GM19395 (cell line): Measurements from ENCODE around the gene THSD7B.

Experiments used
- ATAC-seq: cut with Tn5 transposase; IDR thresholded peaks from one replicate; pipeline ENCODE4 v1.9.1; 2021; ENCODE audit warnings: mild to moderate bottlenecking, moderate library complexity; ENCODE audit not compliant: unreplicated experiment

Gene THSD7B

DNA sequence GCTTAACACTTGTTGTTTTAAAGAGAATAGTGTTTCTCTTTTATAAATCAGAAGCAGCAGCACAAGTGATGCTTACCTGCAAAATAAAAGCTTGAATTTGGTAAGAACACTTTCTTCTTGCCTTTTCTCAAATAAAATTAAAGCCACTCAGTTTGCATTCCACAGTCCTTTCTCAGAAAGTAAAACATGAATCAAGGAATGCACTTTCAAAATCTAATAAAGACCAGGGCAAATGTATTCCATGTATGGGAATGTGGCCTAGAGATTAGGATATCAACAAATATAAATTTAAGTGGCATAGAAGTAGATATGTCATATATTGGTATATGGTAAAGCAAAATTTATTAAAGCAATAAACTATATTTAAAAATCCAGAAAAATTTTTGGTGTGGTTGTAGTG is 352.8 kb downstream of the THSD7B start:
- no peak for ATAC-seq

DNA sequence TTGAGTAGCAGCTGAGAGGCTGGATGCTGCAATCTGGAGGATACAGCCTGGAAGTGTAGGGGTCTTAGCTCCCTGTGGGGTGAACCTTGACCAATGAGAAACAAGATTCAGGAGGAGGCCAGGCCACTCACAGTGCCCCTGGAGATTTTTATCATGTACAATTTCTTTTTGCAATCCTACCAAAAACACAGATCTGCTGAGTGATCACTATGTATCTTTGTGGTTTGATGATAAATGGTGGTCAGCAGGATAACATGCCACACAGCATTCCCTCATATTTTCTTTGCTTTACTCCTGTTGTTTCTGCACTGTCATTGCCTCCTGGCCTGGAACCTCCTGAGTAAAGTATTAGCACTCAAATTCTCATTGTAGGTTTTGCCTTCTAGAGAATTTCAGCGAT is 357.9 kb downstream of the THSD7B start:
- no peak for ATAC-seq

DNA sequence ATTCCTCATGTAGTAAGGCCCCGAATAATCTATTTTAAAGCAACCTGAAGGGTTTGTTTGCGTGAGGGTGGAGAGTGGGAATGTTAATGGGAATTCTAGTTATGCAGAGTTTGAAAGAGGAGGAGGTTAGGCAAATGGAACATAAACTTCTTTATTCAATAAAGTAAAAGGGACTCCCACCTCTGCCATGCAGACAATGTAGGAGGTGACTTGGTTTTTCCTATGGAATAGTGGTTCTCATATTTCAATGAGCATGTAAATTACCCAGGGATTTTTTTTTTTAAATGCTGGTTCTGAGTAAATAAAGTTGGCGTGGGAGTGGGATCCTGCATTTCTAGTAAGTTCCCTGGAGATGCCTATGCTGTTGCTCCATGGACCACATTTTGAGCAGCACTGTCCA is 367.9 kb downstream of the THSD7B start:
- no peak for ATAC-seq

DNA sequence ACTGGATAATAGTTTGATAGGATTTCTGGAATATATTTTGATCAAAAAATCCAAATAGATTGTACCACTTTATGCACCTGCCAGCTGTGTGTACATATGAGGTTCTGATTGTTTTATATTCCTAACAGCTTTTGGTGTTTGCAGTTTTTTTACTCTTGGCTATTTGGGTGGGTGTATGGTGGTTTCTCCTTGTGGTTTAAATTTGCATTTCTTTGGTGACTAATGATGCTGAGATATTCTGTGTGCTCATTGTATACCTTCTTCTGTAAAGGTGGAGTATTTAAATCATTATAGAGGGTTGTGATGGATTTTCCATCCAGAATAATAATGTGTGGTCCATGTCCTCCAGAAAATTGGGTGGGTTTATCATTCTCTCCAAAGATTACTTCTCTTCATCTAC is 372.9 kb downstream of the THSD7B start:
- no peak for ATAC-seq

DNA sequence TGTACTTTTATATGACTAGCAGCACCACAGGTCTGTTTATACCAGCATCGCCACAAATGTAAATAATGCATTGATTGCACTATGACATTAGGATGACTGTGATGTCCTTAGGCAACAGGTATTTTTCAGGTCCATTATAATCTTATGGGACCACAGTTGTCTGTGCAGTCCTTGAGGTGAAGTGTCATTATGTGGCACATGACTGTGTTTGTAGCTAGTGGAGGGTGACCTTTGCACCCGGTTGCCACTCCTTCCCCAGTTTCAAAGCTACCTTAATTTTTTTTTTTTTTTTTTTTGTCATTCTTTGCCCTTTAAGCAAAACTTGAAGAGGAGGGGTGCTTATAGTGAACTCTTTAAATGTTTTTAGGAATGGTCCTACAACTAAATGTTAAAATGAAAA is 386.4 kb downstream of the THSD7B start:
- ATAC-seq: no peak

DNA sequence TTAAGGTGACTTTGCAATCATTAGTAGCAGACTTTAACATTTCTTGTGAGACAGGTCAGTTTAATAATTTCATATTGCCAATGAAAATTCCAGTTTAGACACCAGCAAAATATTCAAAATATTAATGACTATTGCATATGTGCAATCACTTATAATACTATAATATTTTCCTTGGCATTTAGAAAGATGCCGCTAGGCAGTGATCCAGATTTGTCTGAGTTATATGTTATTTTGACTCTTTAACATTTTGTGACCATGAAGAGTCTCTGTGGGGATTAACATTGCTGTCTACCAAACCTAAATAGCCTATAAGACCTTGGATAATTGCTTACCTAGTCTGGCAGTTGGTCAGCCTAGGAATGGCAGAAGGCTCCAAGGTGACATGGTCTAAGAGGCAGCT is 389.6 kb downstream of the THSD7B start:
- no peak for ATAC-seq

DNA sequence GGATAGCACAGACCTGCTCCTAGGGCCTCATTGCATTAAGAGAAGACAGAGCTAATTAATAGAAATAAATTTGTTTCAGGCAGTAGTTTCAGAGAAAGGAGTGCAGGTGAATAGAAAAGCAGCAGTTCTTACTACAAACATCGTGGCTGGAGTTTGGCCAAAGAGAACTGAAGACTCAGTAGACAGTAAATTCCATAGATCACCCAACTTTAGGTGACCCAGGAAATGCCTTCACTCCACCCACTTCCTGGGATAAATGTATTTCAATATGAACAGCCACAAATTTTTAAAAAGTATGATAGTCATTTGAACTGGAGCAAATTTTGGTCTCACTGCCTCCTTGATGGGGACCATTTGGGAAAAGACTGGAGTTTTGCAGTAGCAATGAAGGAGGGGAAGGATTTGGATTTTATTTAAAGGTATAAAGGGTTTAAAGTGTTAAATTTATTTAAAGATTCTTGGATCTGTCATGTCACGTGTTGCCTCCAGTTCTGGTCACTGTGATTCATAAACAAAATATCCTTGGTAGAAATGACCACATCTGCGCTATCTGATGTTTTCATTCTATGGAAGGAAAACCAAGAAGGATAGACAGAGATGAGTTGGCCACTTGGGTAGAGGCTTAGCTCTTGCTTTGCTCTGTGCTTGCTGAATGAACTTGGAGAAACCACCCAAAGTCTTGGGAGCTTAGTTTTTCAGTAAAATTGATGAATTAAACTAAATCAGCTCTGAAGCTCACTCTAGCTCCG is 390.2 kb downstream of the THSD7B start:
- no peak for ATAC-seq

DNA sequence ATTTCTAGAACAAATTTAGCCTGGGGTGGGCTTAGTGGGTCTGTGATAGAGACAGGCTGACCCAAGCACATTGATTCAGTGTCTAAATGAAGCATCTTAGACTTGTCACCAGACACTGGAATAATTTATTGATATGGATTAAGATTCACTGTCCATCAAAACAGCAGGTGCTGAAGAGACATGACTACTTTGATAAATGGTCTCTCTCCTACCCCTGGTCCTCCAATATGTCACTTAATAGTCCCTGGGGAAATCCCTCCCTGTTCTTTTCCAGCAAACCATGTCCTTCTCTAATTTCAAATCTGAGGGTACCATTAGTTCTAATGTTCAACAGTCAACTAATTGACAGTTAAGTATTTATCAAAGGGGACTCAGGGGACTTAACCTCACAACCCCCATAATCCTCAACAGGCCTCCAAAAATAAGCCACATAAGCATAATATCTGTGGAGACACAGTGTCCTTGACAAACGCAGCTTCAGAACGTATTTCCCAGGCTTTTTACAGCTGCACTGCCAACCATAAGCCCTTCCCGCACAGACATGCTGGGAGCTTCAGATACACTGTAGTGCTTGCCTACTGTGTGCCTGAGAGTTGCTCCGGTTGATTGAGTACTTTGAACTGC is 391.0 kb downstream of the THSD7B start:
- no peak for ATAC-seq

DNA sequence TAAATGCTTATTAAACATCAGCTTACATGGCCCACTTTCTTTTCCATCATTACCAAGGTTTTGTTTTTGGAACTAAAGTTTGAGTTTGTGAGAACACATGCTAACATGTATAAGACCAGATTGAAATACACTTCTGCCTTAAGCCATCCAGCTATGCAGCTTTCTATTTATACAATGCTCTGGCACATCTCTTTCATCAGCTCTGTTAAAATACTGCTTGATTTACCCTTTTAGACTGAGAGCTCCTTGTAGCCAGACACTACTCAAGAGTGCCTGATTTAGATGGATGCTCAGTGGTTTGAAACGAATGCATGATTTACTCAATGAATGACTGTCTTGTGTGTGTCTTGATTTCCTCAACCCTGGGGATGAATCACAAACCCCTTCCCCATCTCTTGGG is 392.5 kb downstream of the THSD7B start:
- no peak for ATAC-seq

DNA sequence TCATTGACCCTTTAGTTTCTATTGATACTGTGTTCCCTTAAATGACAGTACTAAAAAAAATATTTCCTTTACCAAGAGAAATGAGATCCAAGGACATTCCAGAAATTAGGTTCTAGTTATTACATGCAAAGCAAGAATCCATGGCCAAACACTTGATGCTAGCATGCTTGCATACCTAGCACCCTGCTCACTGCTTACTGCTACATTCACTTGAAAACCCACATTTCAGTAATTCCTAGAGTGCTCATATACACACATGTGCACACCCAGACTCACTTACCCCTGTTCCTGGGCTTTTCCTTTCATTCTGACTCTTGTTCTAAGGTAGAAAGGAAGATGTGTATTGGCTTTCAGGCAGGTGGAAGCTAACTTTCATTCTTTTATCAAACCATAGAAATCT is 395.9 kb downstream of the THSD7B start:
- no peak for ATAC-seq

DNA sequence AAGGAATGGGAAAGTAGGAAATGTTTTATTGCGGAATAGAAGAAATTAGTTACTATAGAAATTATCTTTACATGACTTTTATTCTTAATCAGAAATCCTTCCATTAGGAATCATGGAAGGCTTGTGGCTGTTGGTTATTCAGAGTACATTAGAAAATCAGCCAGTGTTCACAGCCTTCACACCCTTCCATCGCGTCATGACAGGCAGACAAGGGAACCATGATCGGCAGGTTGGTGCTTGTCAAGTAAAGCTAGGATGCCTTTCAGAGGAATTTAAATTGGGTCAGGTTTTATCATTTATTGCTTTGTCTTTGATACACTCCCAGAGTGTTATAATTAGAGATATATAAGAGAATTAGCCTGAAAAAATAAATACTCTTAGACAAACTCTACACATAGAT is 400.6 kb downstream of the THSD7B start:
- no peak for ATAC-seq

DNA sequence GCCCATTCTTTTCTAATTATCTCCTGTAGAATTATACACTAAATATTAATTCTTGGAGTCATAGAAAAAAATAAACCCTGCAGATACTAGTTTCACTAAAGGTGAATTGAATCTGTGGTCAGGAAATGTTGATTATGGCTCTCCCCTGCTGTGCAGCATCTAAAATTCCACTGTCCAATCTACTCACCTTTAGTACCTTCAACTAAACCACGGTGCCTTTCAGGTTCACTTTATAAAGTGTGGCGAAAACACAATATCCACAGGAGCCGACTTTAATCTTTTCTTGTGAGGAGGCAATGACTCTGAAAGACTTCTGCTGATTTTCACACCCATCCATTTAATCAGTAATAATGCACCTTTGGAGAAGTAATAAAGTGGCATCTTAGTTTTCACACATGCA is 402.3 kb downstream of the THSD7B start:
- no peak for ATAC-seq

DNA sequence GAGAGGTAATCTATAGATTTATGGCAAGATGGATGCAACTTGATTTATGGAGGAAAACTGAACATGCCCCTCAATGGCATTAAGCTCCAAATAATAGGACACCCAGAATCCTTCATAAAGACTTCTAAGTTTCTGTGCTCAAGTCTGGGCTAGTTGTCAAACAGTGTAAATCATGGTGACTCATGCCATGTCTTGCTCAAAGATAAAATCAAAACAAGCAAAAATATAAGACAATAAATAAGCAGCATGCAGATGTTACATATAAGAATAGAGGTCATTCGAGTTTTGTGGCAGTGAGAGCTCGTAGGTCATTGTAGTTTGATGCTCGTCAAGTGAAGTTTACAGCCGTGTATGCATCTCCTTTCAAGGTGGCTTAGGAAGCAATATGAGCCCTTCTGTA is 403.2 kb downstream of the THSD7B start:
- ATAC-seq: no peak

DNA sequence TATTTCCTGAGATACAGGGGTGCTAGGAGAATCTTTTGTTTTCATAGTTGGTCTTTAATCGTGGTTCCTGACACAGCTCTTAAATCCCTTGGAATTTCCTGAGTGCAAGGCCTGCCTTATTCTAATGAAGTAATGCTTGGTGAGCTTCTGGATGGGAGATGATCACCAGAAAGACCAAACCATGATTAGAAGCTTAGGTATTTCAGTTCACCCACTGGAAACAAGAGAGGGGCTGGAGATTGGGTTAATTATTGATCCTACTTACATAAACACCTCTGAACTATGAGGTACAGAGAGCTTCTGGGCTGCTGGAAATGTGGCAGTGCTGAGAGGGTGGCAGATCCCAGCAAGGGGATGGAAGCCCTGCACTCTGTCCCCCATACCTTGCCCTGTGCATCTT is 406.8 kb downstream of the THSD7B start:
- no peak for ATAC-seq

DNA sequence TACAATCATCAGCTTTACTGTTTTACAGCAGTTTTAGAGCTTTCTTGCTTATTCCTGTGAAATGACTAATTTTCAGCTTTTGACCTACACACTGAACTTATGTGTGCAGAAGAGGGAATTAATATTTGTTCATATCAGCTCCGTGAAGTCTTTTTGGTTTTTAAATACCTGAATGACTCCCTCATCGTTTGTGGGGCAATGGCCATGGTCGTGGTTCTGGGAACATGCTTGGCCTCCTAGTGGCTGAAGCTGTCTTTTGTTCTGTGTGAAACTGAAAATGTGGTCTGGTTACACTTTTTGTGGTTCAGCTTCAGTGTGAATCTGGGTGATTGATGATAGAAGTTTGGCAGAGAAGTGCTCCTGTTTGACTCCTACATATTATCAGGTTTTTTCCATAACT is 408.1 kb downstream of the THSD7B start:
- ATAC-seq: peak; percentile 94

DNA sequence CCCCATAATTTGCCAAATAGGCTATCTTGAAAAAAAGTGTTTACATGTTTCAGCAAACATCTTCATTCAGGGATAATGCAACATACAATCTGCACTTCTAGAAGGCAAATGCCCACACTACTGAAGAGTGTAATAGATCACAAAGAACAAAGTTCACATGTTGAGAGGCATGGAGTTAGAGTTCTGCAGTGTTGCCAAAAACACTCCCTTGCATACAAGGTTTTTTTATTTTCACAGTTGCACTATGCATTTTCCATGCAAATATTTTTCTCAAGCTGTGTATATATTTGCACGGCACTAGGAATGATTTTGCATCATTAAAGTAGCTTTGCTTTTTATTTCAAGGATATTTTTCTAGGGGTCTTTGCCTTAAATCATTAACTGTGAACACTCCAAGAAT is 409.9 kb downstream of the THSD7B start:
- no peak for ATAC-seq

DNA sequence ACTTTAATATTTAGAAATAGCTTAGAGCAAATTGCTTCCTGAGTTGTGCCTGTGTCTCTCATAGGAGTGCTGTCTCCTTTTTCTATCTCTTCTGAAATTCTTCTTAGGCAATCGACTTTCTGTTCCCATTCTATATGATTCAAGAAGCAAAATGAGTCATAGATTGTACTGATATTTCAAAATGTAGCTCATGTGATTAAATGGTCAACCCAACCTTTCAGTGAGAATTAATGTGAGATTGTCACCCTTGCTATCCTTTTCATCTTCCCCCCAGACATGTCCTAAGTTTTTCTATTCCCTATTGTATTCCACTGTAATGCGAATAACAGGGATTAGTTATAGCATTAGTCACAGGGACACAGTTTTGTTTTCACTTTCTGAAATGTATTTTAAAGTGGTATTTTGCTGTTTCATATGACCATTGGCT is 413.6 kb downstream of the THSD7B start:
- ATAC-seq: no peak

DNA sequence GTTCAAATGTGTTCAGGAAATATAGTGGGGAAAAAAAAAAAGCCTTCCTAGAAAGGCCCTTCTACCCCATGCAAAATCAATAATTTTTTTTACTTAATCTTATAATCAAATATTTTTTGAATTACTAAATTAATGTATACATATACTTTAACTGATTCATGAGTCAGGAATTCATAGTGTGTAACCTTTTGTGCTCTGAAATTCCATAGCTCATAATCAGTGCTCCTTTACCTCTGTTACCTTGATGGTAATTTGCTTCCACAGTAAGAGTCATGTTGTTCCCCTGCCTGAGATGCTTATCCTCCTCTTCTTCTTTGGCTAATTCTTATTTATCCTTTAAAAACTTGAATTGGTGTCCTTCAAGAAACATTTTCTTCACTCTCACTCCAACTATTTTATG is 414.2 kb downstream of the THSD7B start:
- no peak for ATAC-seq

DNA sequence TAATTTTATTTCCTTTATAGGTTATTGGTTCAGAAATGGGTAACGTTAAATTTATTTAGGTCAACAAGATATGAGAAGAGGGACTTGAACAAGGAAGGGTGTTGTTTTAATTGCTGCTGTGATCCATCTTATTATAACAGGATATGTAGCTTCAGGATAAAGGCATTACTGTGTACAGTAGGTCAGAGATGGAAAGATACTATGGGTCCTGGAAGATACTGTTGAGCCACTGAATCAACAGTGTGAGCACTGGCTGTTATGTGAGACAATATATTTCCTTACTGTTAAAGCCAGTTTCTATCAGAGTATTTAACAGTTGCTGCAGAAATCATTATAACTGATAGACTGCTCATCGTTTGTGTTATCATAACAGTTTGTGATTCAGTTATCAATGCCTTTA is 414.7 kb downstream of the THSD7B start:
- ATAC-seq: no peak

DNA sequence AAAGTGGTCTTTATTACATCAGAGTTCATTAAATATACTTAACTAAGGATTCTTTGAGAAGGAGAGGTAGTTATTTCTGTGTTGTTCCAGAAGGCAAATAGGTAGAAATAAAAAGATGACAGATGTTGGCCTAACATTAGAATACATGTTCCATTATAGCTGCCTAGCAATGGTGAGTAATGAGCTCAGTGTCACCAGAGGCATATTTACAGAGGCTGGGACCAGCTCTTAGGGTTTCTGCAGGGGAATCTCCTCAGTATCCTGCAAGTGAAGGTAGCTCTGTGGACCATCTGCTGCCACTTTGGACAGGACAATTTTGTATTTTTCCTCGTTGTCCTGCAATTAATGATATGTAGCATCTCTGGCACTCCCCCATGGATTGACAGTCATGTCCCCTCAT is 416.0 kb downstream of the THSD7B start:
- ATAC-seq: no peak

DNA sequence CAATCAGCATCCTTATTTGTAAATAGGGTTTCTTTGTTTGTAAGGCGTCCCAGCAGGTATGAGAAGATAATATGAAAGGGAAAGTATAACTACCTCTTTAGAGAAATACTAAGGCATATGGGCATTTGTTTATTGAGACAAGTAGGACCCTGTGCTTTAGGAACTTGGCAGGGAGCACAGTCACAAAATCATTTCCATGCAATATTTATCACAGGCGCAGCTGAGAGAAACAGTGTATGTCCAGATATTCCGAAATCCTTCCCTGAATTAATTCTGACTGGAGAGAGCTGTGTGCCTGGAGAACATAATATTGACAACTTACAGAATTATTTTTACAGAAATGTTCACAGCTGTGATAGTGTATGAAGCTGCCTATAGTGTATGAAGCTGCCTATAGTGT is 416.7 kb downstream of the THSD7B start:
- ATAC-seq: no peak

DNA sequence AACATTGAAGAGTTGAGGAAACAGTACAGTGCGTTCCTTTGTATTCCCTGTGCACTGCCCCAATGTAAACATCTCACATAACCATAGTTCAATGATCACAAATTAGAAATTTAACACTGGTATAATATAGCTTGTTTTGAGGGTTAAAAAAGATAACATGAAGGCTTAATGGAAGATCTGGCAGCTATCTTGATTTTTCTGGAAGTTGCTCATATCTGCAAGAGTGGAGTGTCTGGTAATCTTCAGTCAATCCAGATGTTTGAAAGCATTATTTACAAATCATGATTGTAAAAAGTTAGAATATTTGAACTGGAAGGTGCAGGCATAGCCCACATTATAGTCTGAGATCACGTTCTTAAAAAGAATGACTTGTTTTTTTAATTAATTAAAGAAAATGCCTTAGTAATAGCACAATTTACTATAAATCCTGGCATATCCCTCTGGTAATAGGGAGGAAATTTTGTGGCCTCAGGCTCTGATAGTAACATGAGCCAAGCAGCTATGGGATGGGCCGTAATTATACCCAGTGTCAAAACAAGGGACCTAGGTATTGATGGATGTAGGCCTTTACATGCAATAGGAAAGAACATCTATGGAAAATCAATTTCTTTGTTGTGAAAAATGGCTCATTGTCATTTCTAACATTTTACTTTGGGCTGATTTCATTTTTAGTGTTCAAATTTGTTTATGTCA is 418.0 kb downstream of the THSD7B start:
- no peak for ATAC-seq
